ENCODE measurements around the gene ALDH4A1.

ALDH4A1 gene

GRCh38 chr1:18943914-18944572 lies 41.7 kb upstream of the ALDH4A1 start:
- H3K4me3 ChIP-seq (ENCODE audit: low read depth, low read length) = no peak overlapping the region
- DNase-seq (ENCODE audit: low read depth) = no peak
- no peak for TF ChIP-seq CTCF (IDR thresholded peaks at IDR 0.05; ENCODE audit: control insufficient read depth, extremely low read depth, insufficient read depth)

- no peak overlapping the region for H3K4me3 ChIP-seq (ENCODE audit: low read depth, low read length)
- DNase-seq (ENCODE audit: low read depth) = no peak
- TF ChIP-seq CTCF (IDR thresholded peaks at IDR 0.05; ENCODE audit: control insufficient read depth, extremely low read depth, insufficient read depth) = no peak
Measured at GRCh38 chr1:18943162-18943561, 40.8 kb upstream of the ALDH4A1 start.

- H3K4me3 ChIP-seq (ENCODE audit: low read depth, low read length) = no peak overlapping the region
- no peak for TF ChIP-seq CTCF (IDR thresholded peaks at IDR 0.05; ENCODE audit: control insufficient read depth, extremely low read depth, insufficient read depth)
- DNase-seq (ENCODE audit: low read depth) = no peak
Measured at GRCh38 chr1:18942340-18942739, 40.0 kb upstream of the ALDH4A1 start.

GRCh38 chr1:18941221-18942141 lies 39.1 kb upstream of the ALDH4A1 start:
- no peak for TF ChIP-seq CTCF (IDR thresholded peaks at IDR 0.05; ENCODE audit: control insufficient read depth, extremely low read depth, insufficient read depth)
- DNase-seq (ENCODE audit: low read depth) = no peak
- H3K4me3 ChIP-seq (ENCODE audit: low read depth, low read length) = no peak overlapping the region

GRCh38 chr1:18940303-18941020 lies 38.1 kb upstream of the ALDH4A1 start:
- no peak for DNase-seq (ENCODE audit: low read depth)
- no peak for TF ChIP-seq CTCF (IDR thresholded peaks at IDR 0.05; ENCODE audit: control insufficient read depth, extremely low read depth, insufficient read depth)
- no peak overlapping the region for H3K4me3 ChIP-seq (ENCODE audit: low read depth, low read length)

GRCh38 chr1:18939398-18940302 lies 37.3 kb upstream of the ALDH4A1 start:
- no peak overlapping the region for H3K4me3 ChIP-seq (ENCODE audit: low read depth, low read length)
- DNase-seq (ENCODE audit: low read depth) = no peak
- TF ChIP-seq CTCF (IDR thresholded peaks at IDR 0.05; ENCODE audit: control insufficient read depth, extremely low read depth, insufficient read depth) = no peak

Measured in LNCaP clone FGC (cell line).